SIG-M5 treated with dmso at 0.1 percent for 504 hours (cell line): Measurements from ENCODE around the gene ZNF169.
"Not testable (repeated sequence)": the region's sequence is repeated elsewhere in the genome, so short reads cannot be mapped to it uniquely, and the experiment has no call there.

ENCODE experiments used
- DNase-seq: peaks from one replicate; lab custom pipeline; 2025; ENCODE audit not compliant: unreplicated experiment; lab: John Stamatoyannopoulos, UW

ZNF169 gene

DNA sequence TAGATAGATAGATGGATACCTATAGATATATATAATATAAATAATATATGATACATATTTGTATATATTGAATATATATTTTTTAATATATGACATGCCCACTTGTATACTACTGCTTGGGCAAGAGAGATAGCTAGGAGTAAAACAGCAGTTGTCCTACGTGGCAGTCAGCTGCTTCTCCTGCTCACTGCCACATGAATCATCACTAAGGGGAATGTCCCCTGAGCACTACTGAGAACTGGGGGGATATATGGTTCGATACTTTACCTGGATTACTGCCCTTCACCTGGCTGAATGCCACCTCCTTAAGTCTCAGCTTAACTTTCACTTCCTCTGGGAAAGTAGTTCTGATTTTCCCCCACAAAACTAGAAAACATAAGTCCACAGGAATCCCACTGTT, 82.6 kb downstream of the ZNF169 start:
- DNase-seq, result not testable (repeated sequence)

DNA sequence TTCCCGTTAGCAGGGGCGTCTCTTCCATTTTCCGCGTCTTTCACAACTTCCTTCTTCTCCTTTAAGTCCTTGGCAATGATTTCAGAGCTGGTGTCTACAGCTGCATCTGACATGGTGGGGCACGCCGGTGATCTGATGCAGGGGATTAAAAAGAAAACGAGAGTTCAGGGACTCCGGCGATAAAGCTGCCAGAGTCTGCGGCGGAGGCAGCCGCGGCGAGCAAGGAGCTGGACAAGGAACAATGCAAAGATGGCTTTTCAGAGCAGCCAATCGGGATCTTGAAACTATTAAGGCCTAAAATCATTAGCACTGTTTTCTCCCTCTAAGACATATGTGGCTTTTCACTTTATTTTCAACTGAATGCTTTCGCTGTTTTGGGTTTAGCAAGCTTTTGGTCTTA, 88.4 kb downstream of the ZNF169 start:
- DNase-seq, result not testable (repeated sequence)

DNA sequence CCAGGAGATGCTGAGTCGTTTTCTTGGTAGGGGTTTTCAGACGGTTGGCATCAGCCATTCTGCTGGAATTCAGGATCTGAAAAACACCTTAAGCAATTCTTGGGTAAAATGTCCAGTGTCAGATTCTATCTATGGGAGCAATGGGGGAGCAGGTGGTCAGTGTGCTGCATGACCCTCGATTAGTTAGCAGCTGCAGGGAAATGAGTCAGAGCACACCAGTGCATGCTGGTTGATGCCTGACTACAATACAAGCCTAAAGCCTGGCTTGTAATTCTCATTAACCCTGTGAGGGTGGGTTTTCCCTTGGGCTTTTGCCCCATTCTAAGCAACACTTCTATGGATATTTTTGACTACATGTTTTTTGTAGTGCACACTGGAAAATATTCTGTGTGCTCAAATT, 89.7 kb downstream of the ZNF169 start:
- not testable (repeated sequence) for DNase-seq
